Left renal pelvis (tissue), 4 donors: ENCODE results near the gene ATG7. TPM values are rescaled to one million over a fixed set of nuclear protein-coding genes. Genes with fewer than 3 reads are reported as not detected.

Experiments
- DNase-seq, 4 donors: peaks; one replicate each; pipeline ENCODE4 v3.0.0-alpha.2; 2013; ENCODE audit warnings: low read depth in 4 of 4, low spot score in 3 of 4
- polyA plus RNA-seq, 4 donors: library from polyadenylated mRNA; unstranded; fragments of 120-200 nt; gene quantifications; one replicate each; pipeline ENCODE4 v1.2.1, GENCODE V29; 2013; ENCODE audit not compliant: insufficient read length in 4 of 4

Gene ATG7
- polyA plus RNA-seq, 4 donors = 23.5 to 26.3 (median 25.4) TPM

GRCh38 chr3:11290743-11291680 is 18.8 kb downstream of the ATG7 start:
- no peak for DNase-seq

GRCh38 chr3:11291808-11292207 is 19.6 kb downstream of the ATG7 start:
- no peak for DNase-seq

GRCh38 chr3:11297126-11297525 is 24.9 kb downstream of the ATG7 start:
- no peak for DNase-seq

- DNase-seq = no peak
Observed at GRCh38 chr3:11300970-11301369, 28.8 kb downstream of the ATG7 start.

- no peak for DNase-seq
Observed at GRCh38 chr3:11302444-11302843, 30.2 kb downstream of the ATG7 start.

- DNase-seq = no peak
Observed at GRCh38 chr3:11304175-11304574, 32.0 kb downstream of the ATG7 start.

GRCh38 chr3:11305509-11305908 is 33.3 kb downstream of the ATG7 start:
- no peak for DNase-seq

GRCh38 chr3:11306817-11307589 is 34.8 kb downstream of the ATG7 start:
- DNase-seq = no peak

- DNase-seq = no peak
Observed at GRCh38 chr3:11307830-11308432, 35.7 kb downstream of the ATG7 start.

GRCh38 chr3:11310258-11310657 is 38.1 kb downstream of the ATG7 start:
- DNase-seq = no peak

- no peak for DNase-seq
Observed at GRCh38 chr3:11312166-11312565, 40.0 kb downstream of the ATG7 start.

- no peak for DNase-seq
Observed at GRCh38 chr3:11317300-11317699, 45.1 kb downstream of the ATG7 start.

GRCh38 chr3:11322931-11323330 is 50.7 kb downstream of the ATG7 start:
- DNase-seq = no peak

- no peak for DNase-seq
Observed at GRCh38 chr3:11323813-11324212, 51.6 kb downstream of the ATG7 start.

- DNase-seq = no peak
Observed at GRCh38 chr3:11327619-11328018, 55.4 kb downstream of the ATG7 start.

GRCh38 chr3:11328196-11328945 is 56.2 kb downstream of the ATG7 start:
- DNase-seq = no peak

GRCh38 chr3:11329777-11330176 is 57.6 kb downstream of the ATG7 start:
- DNase-seq = no peak

GRCh38 chr3:11331101-11331500 is 58.9 kb downstream of the ATG7 start:
- DNase-seq = no peak

- DNase-seq = peak in 3 of 4 donors; percentile 26 to 42 (median 37)
Observed at GRCh38 chr3:11335056-11335608, 62.9 kb downstream of the ATG7 start.

- no peak for DNase-seq
Observed at GRCh38 chr3:11339541-11339940, 67.3 kb downstream of the ATG7 start.
